Fibroblast of lung (primary cell): ENCODE data around the gene ANKS1B.

ENCODE experiments used
- EZH2 ChIP-seq: IDR thresholded peaks from 2 replicates; pipeline ENCODE4 v1.5.1; 2012; ENCODE audit warnings: low read length, control low read depth, mild to moderate bottlenecking; ENCODE audit errors: missing control alignments
- TF ChIP-seq, protein P1 (sequence below), 2 donors: IDR thresholded peaks in 1 of 2; conservative IDR thresholded peaks in 1 of 2; 1 replicate in 1 of 2; 2 replicates in 1 of 2; pipeline ENCODE4 v1.5.1; 2011 to 2012; ENCODE audit warnings: low read length in 2 of 2, control low read depth in 1 of 2, inconsistent platforms in 1 of 2, low read depth in 1 of 2, mild to moderate bottlenecking in 1 of 2

DNA sequence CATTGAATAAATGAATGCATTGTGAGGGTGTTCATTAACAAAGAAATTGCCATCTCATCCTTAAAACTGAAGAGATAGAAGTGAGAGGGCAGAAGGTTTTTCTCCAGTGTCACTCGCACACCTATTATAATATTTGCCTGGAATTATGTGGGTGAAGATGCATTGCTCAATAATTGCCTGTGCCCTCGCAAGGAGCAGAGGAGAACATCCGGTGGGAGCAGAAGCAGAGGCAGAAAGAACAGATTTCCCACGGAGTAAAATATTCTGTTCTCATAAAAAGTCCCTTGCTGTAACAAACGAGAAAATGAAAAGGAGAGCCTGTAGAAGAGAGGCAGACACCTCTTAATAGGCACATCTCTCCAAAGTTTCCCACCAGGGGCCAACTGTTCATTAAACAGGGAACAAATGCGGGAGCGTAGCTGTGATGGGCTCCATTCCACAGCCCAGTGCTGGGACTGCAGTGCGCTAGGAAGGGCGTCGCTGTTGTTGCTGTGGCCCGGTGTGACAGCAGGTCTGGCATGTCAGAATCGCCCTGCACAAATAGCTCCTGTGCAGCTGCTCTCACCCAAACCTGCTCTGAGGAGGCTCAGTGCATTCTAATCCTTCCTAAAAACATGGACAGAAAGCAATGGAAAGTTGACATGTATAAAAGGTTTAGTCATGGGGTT, 979.8 kb downstream of the ANKS1B start:
- TF ChIP-seq EZH2: no peak
- TF ChIP-seq, protein P1, sequence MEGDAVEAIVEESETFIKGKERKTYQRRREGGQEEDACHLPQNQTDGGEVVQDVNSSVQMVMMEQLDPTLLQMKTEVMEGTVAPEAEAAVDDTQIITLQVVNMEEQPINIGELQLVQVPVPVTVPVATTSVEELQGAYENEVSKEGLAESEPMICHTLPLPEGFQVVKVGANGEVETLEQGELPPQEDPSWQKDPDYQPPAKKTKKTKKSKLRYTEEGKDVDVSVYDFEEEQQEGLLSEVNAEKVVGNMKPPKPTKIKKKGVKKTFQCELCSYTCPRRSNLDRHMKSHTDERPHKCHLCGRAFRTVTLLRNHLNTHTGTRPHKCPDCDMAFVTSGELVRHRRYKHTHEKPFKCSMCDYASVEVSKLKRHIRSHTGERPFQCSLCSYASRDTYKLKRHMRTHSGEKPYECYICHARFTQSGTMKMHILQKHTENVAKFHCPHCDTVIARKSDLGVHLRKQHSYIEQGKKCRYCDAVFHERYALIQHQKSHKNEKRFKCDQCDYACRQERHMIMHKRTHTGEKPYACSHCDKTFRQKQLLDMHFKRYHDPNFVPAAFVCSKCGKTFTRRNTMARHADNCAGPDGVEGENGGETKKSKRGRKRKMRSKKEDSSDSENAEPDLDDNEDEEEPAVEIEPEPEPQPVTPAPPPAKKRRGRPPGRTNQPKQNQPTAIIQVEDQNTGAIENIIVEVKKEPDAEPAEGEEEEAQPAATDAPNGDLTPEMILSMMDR (conservative IDR thresholded peaks at IDR 0.05 in 1 of 2, IDR thresholded peaks at IDR 0.05 in 1 of 2; ENCODE audit: low read depth in 1 of 2, low read length in 2 of 2): no peak
